HCT116 (cell line): ENCODE measurements around the gene SCRN2. TPM values are rescaled to one million over a fixed set of nuclear protein-coding genes. Genes with fewer than 3 reads are reported as not detected.

Experiments used
- ATAC-seq: fragments of 200-7000 bp; cut with Tn5 transposase; 2 replicates; pipeline ENCODE4 v1.9.1; 2020; ENCODE audit warnings: mild to moderate bottlenecking, moderate library complexity
- BruUV-seq: library from RNA; stranded (reverse); fragments of 400-500 nt; replicated peaks from 2 replicates; lab custom pipeline; 2021; lab: Mats Ljungman, UMichigan
- CTCF ChIA-PET: fragments of 300-600 bp; sonication (Branson Sonifier 250); formaldehyde crosslinking; loops from one replicate; lab custom pipeline; 2021; ENCODE audit warnings: antibody characterized with exemption; lab: Charles Lee
- POLR2A ChIA-PET: fragments of 300-600, 350-600 bp; sonication (Branson Sonifier 250); formaldehyde crosslinking; loops from one replicate; lab custom pipeline; 2021; ENCODE audit warnings: antibody characterized with exemption; lab: Charles Lee
- RAD21 ChIA-PET, 2 experiments: fragments of 300-600 bp; sonication (Branson Sonifier 250); formaldehyde crosslinking; loops; one replicate each; lab custom pipeline; 2023; ENCODE audit warnings: low total read pairs in 2 of 2; ENCODE audit not compliant: uncharacterized antibody in 2 of 2, unreplicated experiment in 2 of 2, low non-redundant PET in 1 of 2; lab: Charles Lee
- DNase-seq: peaks from one replicate; pipeline ENCODE4 v3.0.0-alpha.2; 2010; ENCODE audit warnings: low read depth, low spot score
- H2AFZ ChIP-seq: fragments of 200-600 bp; shearing (Covaris generic), sonication (generic); 2 replicates; pipeline ENCODE4 v1.6.1; 2017; ENCODE audit warnings: low read depth, mixed run types, mixed read lengths, antibody characterized with exemption, low read length; ENCODE audit not compliant: poor library complexity, severe bottlenecking
- H3K27ac ChIP-seq: 2 replicates; pipeline ENCODE4 v1.5.1; 2012; ENCODE audit warnings: low read depth, low read length
- H3K27me3 ChIP-seq: fragments of 200-600 bp; sonication (generic); 2 replicates; pipeline ENCODE4 v1.6.1; 2016; ENCODE audit warnings: mixed run types, low read length, mixed read lengths; ENCODE audit not compliant: insufficient read depth
- H3K36me3 ChIP-seq, 2 experiments: fragments of 200-500 bp in 1 of 2; fragments of 200-600 bp in 1 of 2; sonication (Bioruptor generic) in 1 of 2; sonication (generic) in 1 of 2; 2 replicates each; pipeline versions ENCODE4 v1.5.1 to v1.6.1; 2014 to 2016; ENCODE audit warnings: low read length in 2 of 2, inconsistent platforms in 1 of 2, mixed read lengths in 1 of 2, mixed run types in 1 of 2; ENCODE audit not compliant: insufficient read depth in 2 of 2, control insufficient read depth in 1 of 2
- H3K4me1 ChIP-seq, 2 experiments: fragments of 200-600 bp in 1 of 2; sonication (generic) in 1 of 2; 2 replicates each; pipeline versions ENCODE4 v1.5.1 to v1.6.1; 2012 to 2017; ENCODE audit warnings: low read length in 2 of 2, inconsistent platforms in 1 of 2, mild to moderate bottlenecking in 1 of 2, mixed read lengths in 1 of 2, mixed run types in 1 of 2, moderate library complexity in 1 of 2; ENCODE audit not compliant: insufficient read depth in 2 of 2, control insufficient read depth in 1 of 2
- H3K4me2 ChIP-seq: fragments of 200-600 bp; sonication (generic); 2 replicates; pipeline ENCODE4 v1.6.1; 2017; ENCODE audit warnings: mixed run types, low read length, mixed read lengths
- H3K4me3 ChIP-seq, 2 experiments: fragments of 200-600 bp in 1 of 2; sonication (generic) in 1 of 2; replicated peaks in 1 of 2; 2 replicates each; pipeline ENCODE4 v1.5.1; 2011 to 2016; ENCODE audit warnings: low read length in 2 of 2, control low read depth in 1 of 2, low read depth in 1 of 2, mild to moderate bottlenecking in 1 of 2, mixed read lengths in 1 of 2, mixed run types in 1 of 2
- H3K79me2 ChIP-seq: fragments of 200-600 bp; sonication (generic); 2 replicates; pipeline ENCODE4 v1.6.1; 2017; ENCODE audit warnings: mild to moderate bottlenecking, mixed run types, low read length, moderate library complexity, mixed read lengths; ENCODE audit not compliant: insufficient read depth
- H3K9ac ChIP-seq: fragments of 200-600 bp; sonication (generic); 2 replicates; pipeline ENCODE4 v1.6.1; 2016; ENCODE audit warnings: low read length, mixed read lengths
- H3K9me2 ChIP-seq: fragments of 200-600 bp; sonication (generic), shearing (Covaris generic); 2 replicates; pipeline ENCODE4 v1.6.1; 2017; ENCODE audit warnings: mixed run types, mild to moderate bottlenecking, moderate library complexity; ENCODE audit not compliant: insufficient read depth
- H3K9me3 ChIP-seq, 2 experiments: fragments of 200-500 bp in 1 of 2; fragments of 200-600 bp in 1 of 2; sonication (Bioruptor generic) in 1 of 2; sonication (generic) in 1 of 2; 2 replicates each; pipeline ENCODE4 v1.6.1; 2014 to 2017; ENCODE audit warnings: low read length in 2 of 2, mixed read lengths in 2 of 2, inconsistent platforms in 1 of 2, low read depth in 1 of 2, mild to moderate bottlenecking in 1 of 2, mixed run types in 1 of 2, moderate library complexity in 1 of 2; ENCODE audit not compliant: control insufficient read depth in 1 of 2, insufficient read depth in 1 of 2
- H4K20me1 ChIP-seq: fragments of 200-600 bp; sonication (generic), shearing (Covaris generic); 2 replicates; pipeline ENCODE4 v1.6.1; 2017; ENCODE audit warnings: mixed run types, mild to moderate bottlenecking, moderate library complexity; ENCODE audit not compliant: insufficient read depth
- CBX3 ChIP-seq: IDR thresholded peaks from 2 replicates; pipeline ENCODE4 v1.6.1; 2012; ENCODE audit warnings: low read depth
- CEBPB ChIP-seq: IDR thresholded peaks from 2 replicates; pipeline ENCODE4 v1.6.1; 2012; ENCODE audit warnings: low read depth
- CTCF ChIP-seq, 3 experiments: fragments of 200-600 bp in 1 of 3; sonication (generic) in 1 of 3; IDR thresholded peaks in 2 of 3; conservative IDR thresholded peaks in 1 of 3; 2 replicates each; pipeline ENCODE4 v1.5.1; 2012 to 2017; ENCODE audit warnings: low read depth in 2 of 3, low read length in 2 of 3, antibody characterized with exemption in 1 of 3, borderline replicate concordance in 1 of 3, control low read depth in 1 of 3, mild to moderate bottlenecking in 1 of 3, mixed read lengths in 1 of 3, mixed run types in 1 of 3, moderate library complexity in 1 of 3; ENCODE audit not compliant: insufficient read depth in 1 of 3
- EGR1 ChIP-seq: IDR thresholded peaks from 2 replicates; pipeline ENCODE4 v1.6.1; 2012; ENCODE audit warnings: low read depth
- EZH2 ChIP-seq: fragments of 200-600 bp; sonication (generic); IDR thresholded peaks from 2 replicates; pipeline ENCODE4 v1.6.1; 2017; ENCODE audit warnings: antibody characterized with exemption, mixed run types
- EZH2phosphoT487 ChIP-seq: fragments of 200-600 bp; IDR thresholded peaks from 2 replicates; pipeline ENCODE4 v1.6.1; 2018; ENCODE audit warnings: antibody characterized with exemption, borderline replicate concordance
- REST ChIP-seq: IDR thresholded peaks from 2 replicates; pipeline ENCODE4 v1.6.1; 2012; ENCODE audit warnings: low read depth
- SIN3A ChIP-seq: IDR thresholded peaks from 2 replicates; pipeline ENCODE4 v1.6.1; 2012; ENCODE audit warnings: low read depth
- YY1 ChIP-seq: IDR thresholded peaks from 2 replicates; pipeline ENCODE4 v1.6.1; 2011; ENCODE audit warnings: low read length, low read depth, moderate library complexity, mild to moderate bottlenecking; ENCODE audit not compliant: insufficient replicate concordance; ENCODE audit errors: extremely low read depth
- intact Hi-C: fragments of 100-400 bp; cut with micrococcal nuclease; formaldehyde crosslinking; loops from 2 replicates; pipeline ENCODE4 v1.10.0; 2022
- total RNA-seq: library from RNA; stranded (reverse); gene quantifications from one replicate; pipeline ENCODE4 v1.2.1, GENCODE V29; 2021; ENCODE audit not compliant: unreplicated experiment

Gene SCRN2
- total RNA-seq, 1 experiment from 2014 or later: 53.2 TPM

DNA sequence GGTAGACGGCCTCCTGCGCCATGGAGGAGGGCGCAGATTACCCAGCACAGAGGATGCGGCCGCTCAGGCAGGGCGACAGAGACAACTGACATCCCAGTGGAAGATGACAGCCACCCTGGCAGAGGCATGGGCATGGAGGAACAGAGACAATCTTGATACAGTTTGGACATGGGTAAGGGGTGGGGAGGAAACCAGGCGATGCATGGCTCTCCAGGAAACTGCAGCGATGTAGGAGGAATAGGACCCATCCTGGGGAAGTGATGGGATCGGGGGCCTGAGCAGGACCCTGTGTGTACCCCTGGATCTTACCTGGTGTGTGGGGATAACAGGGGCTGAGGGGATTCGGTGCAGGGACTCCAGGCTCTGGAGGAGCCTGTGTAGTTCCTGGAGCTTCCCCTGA lies 24.1 kb downstream of the SCRN2 start:
- ChIA-PET CTCF (no interaction called here), RAD21 (no interaction called here)
- Histone ChIP-seq H3K4me1 (peaks cover 12 to 23% of the 10 kb centered on the region in 2 experiments), H3K4me2 (no peak overlapping the region), H3K27ac (no peak overlapping the region), H4K20me1 (no peaks in the 10 kb centered on the region), H3K36me3 (peaks cover 0 to 2% of the 10 kb centered on the region in 2 experiments; a peak in 2 of 4 replicates), H3K4me3 (no peak overlapping the region), H3K9ac (no peak overlapping the region), H3K9me2 (no peaks in the 10 kb centered on the region), H3K27me3 (no peaks in the 10 kb centered on the region), H2AFZ (no peak overlapping the region)
- no peak for DNase-seq
- no peak for ATAC-seq
- BruUV-seq: no TSS peak
- TF ChIP-seq YY1 (no peak), EGR1 (no peak)
- TF ChIP-seq, all 23 proteins: peak for 0
- POLR2A ChIA-PET: no interaction called here
- H3K9me3 ChIP-seq: no peaks in the 10 kb centered on the region
- no peaks in the 10 kb centered on the region for H3K79me2 ChIP-seq
- intact Hi-C loops: no loop called here

DNA sequence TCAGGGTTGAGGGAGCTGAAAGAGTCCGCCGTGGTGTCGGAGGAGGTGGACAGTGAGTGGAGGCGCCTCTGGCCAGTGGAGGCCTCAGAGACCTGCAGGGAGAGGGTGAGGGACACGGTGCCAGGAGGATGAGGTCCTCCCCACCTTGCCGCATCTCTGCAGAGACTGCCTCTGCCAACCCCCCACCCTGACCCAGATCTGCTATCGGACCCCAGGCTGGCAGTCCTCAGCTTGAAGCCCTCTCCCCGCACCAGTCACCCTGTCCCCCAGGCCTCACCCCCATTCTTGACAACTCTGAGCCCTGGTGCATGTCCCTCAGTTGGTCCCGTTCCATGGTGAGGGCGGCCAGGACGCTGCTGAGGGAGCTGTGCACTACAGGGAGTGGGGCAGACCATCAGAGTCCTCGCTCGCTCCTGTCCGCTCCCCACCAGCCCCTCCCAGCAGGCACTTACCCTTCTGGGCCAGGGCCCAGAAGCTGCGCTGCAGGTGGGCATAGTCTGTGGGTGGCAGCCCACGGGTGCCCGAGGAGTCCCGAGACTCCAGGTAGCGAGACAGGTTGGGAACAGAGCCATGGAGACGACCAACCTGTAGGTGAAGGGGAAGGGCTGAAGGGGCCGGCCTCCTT lies 24.9 kb downstream of the SCRN2 start:
- H3K9me2 ChIP-seq: no peaks in the 10 kb centered on the region
- ChIA-PET RAD21 (no interaction called here), CTCF (no interaction called here), POLR2A (no interaction called here)
- H3K9ac ChIP-seq: no peak overlapping the region
- no peak overlapping the region for H3K27ac ChIP-seq
- H3K9me3 ChIP-seq: no peaks in the 10 kb centered on the region
- no peaks in the 10 kb centered on the region for H3K79me2 ChIP-seq
- BruUV-seq: no TSS peak
- no peaks in the 10 kb centered on the region for H3K27me3 ChIP-seq
- H3K36me3 ChIP-seq: peaks cover 0 to 2% of the 10 kb centered on the region in 2 experiments; a peak in 2 of 4 replicates
- intact Hi-C loops: no loop called here
- H2AFZ ChIP-seq: no peak overlapping the region
- no peak overlapping the region for H3K4me3 ChIP-seq
- ATAC-seq: no peak
- TF ChIP-seq EZH2phosphoT487: no peak
- no peak for TF ChIP-seq CEBPB
- TF ChIP-seq CTCF (IDR thresholded peaks at IDR 0.05 in 2 of 3, conservative IDR thresholded peaks at IDR 0.05 in 1 of 3; ENCODE audit: borderline replicate concordance in 1 of 3, insufficient read depth in 1 of 3, low read depth in 2 of 3, low read length in 2 of 3): no peak
- no peak for TF ChIP-seq CBX3
- no peak for TF ChIP-seq EZH2
- no peak for TF ChIP-seq SIN3A
- TF ChIP-seq REST: no peak
- H4K20me1 ChIP-seq: no peaks in the 10 kb centered on the region
- no peak overlapping the region for H3K4me2 ChIP-seq
- DNase-seq: no peak
- peaks cover 17 to 26% of the 10 kb centered on the region in 2 experiments for H3K4me1 ChIP-seq
